SK-N-SH (cell line): ENCODE results near the gene BCL2L11. TPM values are rescaled to one million over a fixed set of nuclear protein-coding genes. Genes with fewer than 3 reads are reported as not detected.

Experiments
- CTCF ChIA-PET: fragments of 300-600, 350-600 bp; formaldehyde crosslinking; extraction: SDS; loops from one replicate; lab custom pipeline; 2021; lab: Yijun Ruan, JAX
- POLR2A ChIA-PET: fragments of 350-600 bp; sonication (Branson Sonifier 250); formaldehyde crosslinking; extraction: SDS; loops from one replicate; lab custom pipeline; 2020; ENCODE audit warnings: antibody characterized with exemption, inconsistent platforms; lab: Yijun Ruan, JAX
- DNase-seq: peaks from one replicate; pipeline ENCODE4 v3.0.0; 2012
- H2AFZ ChIP-seq: fragments of 200-600 bp; sonication (generic); 2 replicates; pipeline ENCODE4 v1.8.1; 2016; ENCODE audit warnings: antibody characterized with exemption, mild to moderate bottlenecking, low read depth
- H3F3A ChIP-seq: fragments of 200-600 bp; sonication (generic); replicated peaks from 2 replicates; pipeline ENCODE3; 2016; ENCODE audit warnings: antibody characterized with exemption, mild to moderate bottlenecking; ENCODE audit not compliant: insufficient read depth
- H3K27ac ChIP-seq, 2 experiments: fragments of 200-500 bp in 1 of 2; fragments of 200-600 bp in 1 of 2; sonication (Bioruptor generic) in 1 of 2; sonication (generic), shearing (Covaris generic) in 1 of 2; 2 replicates each; pipeline versions ENCODE4 v1.5.1 to v1.6.1; 2014 to 2016; ENCODE audit warnings: low read depth in 2 of 2, inconsistent platforms in 1 of 2, low read length in 1 of 2, mild to moderate bottlenecking in 1 of 2, mixed read lengths in 1 of 2
- H3K27me3 ChIP-seq: fragments of 200-600 bp; sonication (generic), shearing (Covaris generic); 2 replicates; pipeline ENCODE4 v1.6.1; 2016; ENCODE audit warnings: mixed run types; ENCODE audit not compliant: insufficient read depth
- H3K36me3 ChIP-seq, 2 experiments: fragments of 200-500 bp in 1 of 2; fragments of 200-600 bp in 1 of 2; sonication (Bioruptor generic) in 1 of 2; sonication (generic) in 1 of 2; replicated peaks in 1 of 2; 2 replicates each; pipeline versions ENCODE3 to v1.5.1; 2014 to 2016; ENCODE audit warnings: low read length in 1 of 2, mild to moderate bottlenecking in 1 of 2; ENCODE audit not compliant: insufficient read depth in 2 of 2, control insufficient read depth in 1 of 2
- H3K4me1 ChIP-seq, 2 experiments: fragments of 200-500 bp in 1 of 2; fragments of 200-600 bp in 1 of 2; sonication (Bioruptor generic) in 1 of 2; sonication (generic), shearing (Covaris generic) in 1 of 2; 2 replicates each; pipeline versions ENCODE4 v1.5.1 to v1.6.1; 2014 to 2016; ENCODE audit warnings: low read depth in 1 of 2, low read length in 1 of 2, mixed run types in 1 of 2; ENCODE audit not compliant: insufficient read depth in 2 of 2, control insufficient read depth in 1 of 2
- H3K4me2 ChIP-seq: fragments of 200-600 bp; sonication (generic), shearing (Covaris generic); 2 replicates; pipeline ENCODE4 v1.6.1; 2017; ENCODE audit warnings: mixed run types
- H3K4me3 ChIP-seq, 2 experiments: fragments of 200-500 bp in 1 of 2; fragments of 200-600 bp in 1 of 2; sonication (Bioruptor generic) in 1 of 2; sonication (generic), shearing (Covaris generic) in 1 of 2; 2 replicates each; pipeline versions ENCODE4 v1.5.1 to v1.8.1; 2014 to 2016; ENCODE audit warnings: low read depth in 2 of 2, inconsistent platforms in 1 of 2, low read length in 1 of 2, mild to moderate bottlenecking in 1 of 2, mixed read lengths in 1 of 2, moderate library complexity in 1 of 2
- H3K79me2 ChIP-seq: fragments of 200-600 bp; sonication (generic); 2 replicates; pipeline ENCODE4 v1.8.1; 2017; ENCODE audit warnings: mild to moderate bottlenecking; ENCODE audit not compliant: insufficient read depth
- H3K9ac ChIP-seq: fragments of 200-600 bp; sonication (generic); 2 replicates; pipeline ENCODE4 v1.6.1; 2017; ENCODE audit warnings: mixed run types
- H3K9me2 ChIP-seq: fragments of 200-600 bp; sonication (generic); 2 replicates; pipeline ENCODE4 v1.6.1; 2017; ENCODE audit warnings: mixed run types
- H3K9me3 ChIP-seq: fragments of 200-600 bp; sonication (generic); 2 replicates; pipeline ENCODE4 v1.6.1; 2017; ENCODE audit warnings: mixed run types, mild to moderate bottlenecking, moderate library complexity
- H4K20me1 ChIP-seq: fragments of 200-600 bp; sonication (generic); 2 replicates; pipeline ENCODE4 v1.6.1; 2017; ENCODE audit warnings: mild to moderate bottlenecking, mixed run types; ENCODE audit not compliant: insufficient read depth
- CHD2 ChIP-seq: fragments of 150-350 bp; IDR thresholded peaks from 2 replicates; pipeline ENCODE4 v1.6.1; 2018; ENCODE audit warnings: low read length; ENCODE audit not compliant: partially characterized antibody
- MXI1 ChIP-seq: IDR thresholded peaks from 2 replicates; pipeline ENCODE4 v1.6.1; 2012; ENCODE audit warnings: mild to moderate bottlenecking, low read depth, low read length, improper control_type of control experiment
- NFIC ChIP-seq: IDR thresholded peaks from 2 replicates; pipeline ENCODE4 v1.4.0; 2012; ENCODE audit warnings: borderline replicate concordance
- NRF1 ChIP-seq: IDR thresholded peaks from 2 replicates; pipeline ENCODE4 v1.6.1; 2012; ENCODE audit warnings: low read depth, mild to moderate bottlenecking, low read length
- RAD21 ChIP-seq: IDR thresholded peaks from 2 replicates; pipeline ENCODE4 v1.6.1; 2012; ENCODE audit warnings: mild to moderate bottlenecking, low read length
- RXRA ChIP-seq: IDR thresholded peaks from 2 replicates; pipeline ENCODE4 v1.4.0; 2012; ENCODE audit warnings: low read depth, mild to moderate bottlenecking, borderline replicate concordance
- SMC3 ChIP-seq: IDR thresholded peaks from 2 replicates; pipeline ENCODE4 v1.6.1; 2012; ENCODE audit warnings: low read depth, low read length, improper control_type of control experiment
- TAF1 ChIP-seq: IDR thresholded peaks from 2 replicates; pipeline ENCODE4 v1.6.1; 2012; ENCODE audit warnings: low read depth, mild to moderate bottlenecking, low read length, moderate library complexity, borderline replicate concordance
- TEAD4 ChIP-seq: IDR thresholded peaks from 2 replicates; pipeline ENCODE4 v1.4.0; 2012; ENCODE audit warnings: mild to moderate bottlenecking, borderline replicate concordance; ENCODE audit not compliant: insufficient read depth
- YY1 ChIP-seq: IDR thresholded peaks from 2 replicates; pipeline ENCODE4 v1.4.0; 2012; ENCODE audit warnings: low read depth, mild to moderate bottlenecking
- WGBS: methylation state at CpG from one replicate; pipeline ENCODE4 v1.1.6; 2017; ENCODE audit warnings: low lambda C conversion rate; 5-methylcytosine and 5-hydroxymethylcytosine counted together
- polyA plus RNA-seq, 3 experiments: library from polyadenylated mRNA; depleted of rRNA; stranded (reverse); fragments of >200 nt; gene quantifications; 2 replicates each; pipeline ENCODE4 v1.2.3, GENCODE V29; 2012
- TF ChIP-seq, protein P1 (sequence below): IDR thresholded peaks from 2 replicates; pipeline ENCODE4 v1.6.1; 2012; ENCODE audit warnings: mild to moderate bottlenecking, low read depth, low read length, moderate library complexity
- TF ChIP-seq, protein P2 (sequence below): IDR thresholded peaks from 2 replicates; pipeline ENCODE4; 2012
- TF ChIP-seq, protein P3 (sequence below): IDR thresholded peaks from 2 replicates; pipeline ENCODE4 v1.4.0; 2012; ENCODE audit warnings: low read depth
- TF ChIP-seq, protein P4 (sequence below): fragments of 150-350 bp; IDR thresholded peaks from 2 replicates; pipeline ENCODE4 v1.6.1; 2017; ENCODE audit warnings: antibody characterized with exemption, low read length, low read depth, borderline replicate concordance
- TF ChIP-seq, protein P5 (sequence below): IDR thresholded peaks from 2 replicates; pipeline ENCODE4 v1.4.0; 2012; ENCODE audit warnings: low read depth, borderline replicate concordance
- TF ChIP-seq, protein P6 (sequence below): fragments of 200-600 bp; sonication (generic); IDR thresholded peaks from 2 replicates; pipeline ENCODE4 v1.6.1; 2017; ENCODE audit warnings: antibody characterized with exemption, mild to moderate bottlenecking, moderate library complexity

The BCL2L11 gene
- polyA plus RNA-seq, 1 of the 3 experiments (the other 2 are of a cell fraction), result 3.3 TPM

DNA sequence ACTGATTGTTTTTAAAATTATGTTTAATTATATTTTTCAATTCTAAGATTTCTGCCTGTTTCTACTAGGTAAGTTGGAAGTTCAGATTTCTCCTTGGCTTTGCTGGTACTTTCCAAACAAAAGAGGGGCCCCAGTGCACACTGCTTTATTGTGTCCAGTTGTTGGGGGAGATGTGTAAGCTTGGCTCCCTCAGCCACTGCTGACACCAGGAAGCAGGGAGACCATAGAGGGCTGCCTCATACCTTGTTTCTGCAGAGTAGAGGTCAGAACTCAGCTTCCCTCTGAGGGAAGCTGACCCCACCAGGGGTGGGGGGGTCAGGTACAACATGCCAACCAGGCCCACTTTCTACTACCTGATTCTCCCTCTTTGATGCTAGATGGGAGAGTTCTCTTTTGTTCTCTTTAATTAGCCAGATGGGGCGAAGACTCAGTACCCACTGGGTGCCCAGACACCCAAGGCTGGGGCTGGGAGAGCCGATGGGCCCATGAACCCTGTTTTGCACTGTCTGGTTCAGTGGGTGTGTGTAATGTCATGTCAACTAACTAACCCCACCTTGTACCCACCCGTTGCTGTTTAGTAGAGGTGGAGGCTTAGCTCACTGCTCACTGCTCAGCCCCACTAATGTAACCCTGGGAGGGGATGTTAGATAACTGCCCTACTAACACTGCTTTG, 14.7 kb downstream of the BCL2L11 start:
- H4K20me1 ChIP-seq, result no peaks in the 10 kb centered on the region; the same call in 1 of the 2 replicates
- no peak for DNase-seq
- TF ChIP-seq, protein P1, sequence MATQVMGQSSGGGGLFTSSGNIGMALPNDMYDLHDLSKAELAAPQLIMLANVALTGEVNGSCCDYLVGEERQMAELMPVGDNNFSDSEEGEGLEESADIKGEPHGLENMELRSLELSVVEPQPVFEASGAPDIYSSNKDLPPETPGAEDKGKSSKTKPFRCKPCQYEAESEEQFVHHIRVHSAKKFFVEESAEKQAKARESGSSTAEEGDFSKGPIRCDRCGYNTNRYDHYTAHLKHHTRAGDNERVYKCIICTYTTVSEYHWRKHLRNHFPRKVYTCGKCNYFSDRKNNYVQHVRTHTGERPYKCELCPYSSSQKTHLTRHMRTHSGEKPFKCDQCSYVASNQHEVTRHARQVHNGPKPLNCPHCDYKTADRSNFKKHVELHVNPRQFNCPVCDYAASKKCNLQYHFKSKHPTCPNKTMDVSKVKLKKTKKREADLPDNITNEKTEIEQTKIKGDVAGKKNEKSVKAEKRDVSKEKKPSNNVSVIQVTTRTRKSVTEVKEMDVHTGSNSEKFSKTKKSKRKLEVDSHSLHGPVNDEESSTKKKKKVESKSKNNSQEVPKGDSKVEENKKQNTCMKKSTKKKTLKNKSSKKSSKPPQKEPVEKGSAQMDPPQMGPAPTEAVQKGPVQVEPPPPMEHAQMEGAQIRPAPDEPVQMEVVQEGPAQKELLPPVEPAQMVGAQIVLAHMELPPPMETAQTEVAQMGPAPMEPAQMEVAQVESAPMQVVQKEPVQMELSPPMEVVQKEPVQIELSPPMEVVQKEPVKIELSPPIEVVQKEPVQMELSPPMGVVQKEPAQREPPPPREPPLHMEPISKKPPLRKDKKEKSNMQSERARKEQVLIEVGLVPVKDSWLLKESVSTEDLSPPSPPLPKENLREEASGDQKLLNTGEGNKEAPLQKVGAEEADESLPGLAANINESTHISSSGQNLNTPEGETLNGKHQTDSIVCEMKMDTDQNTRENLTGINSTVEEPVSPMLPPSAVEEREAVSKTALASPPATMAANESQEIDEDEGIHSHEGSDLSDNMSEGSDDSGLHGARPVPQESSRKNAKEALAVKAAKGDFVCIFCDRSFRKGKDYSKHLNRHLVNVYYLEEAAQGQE, result no peak
- TF ChIP-seq RAD21, result no peak
- no peak for TF ChIP-seq MXI1
- no peak for TF ChIP-seq CHD2
- TF ChIP-seq, protein P2, sequence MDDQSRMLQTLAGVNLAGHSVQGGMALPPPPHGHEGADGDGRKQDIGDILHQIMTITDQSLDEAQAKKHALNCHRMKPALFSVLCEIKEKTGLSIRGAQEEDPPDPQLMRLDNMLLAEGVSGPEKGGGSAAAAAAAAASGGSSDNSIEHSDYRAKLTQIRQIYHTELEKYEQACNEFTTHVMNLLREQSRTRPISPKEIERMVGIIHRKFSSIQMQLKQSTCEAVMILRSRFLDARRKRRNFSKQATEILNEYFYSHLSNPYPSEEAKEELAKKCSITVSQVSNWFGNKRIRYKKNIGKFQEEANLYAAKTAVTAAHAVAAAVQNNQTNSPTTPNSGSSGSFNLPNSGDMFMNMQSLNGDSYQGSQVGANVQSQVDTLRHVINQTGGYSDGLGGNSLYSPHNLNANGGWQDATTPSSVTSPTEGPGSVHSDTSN, result no peak
- no peak for TF ChIP-seq NFIC
- TF ChIP-seq, protein P3, sequence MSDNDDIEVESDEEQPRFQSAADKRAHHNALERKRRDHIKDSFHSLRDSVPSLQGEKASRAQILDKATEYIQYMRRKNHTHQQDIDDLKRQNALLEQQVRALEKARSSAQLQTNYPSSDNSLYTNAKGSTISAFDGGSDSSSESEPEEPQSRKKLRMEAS, result no peak
- TF ChIP-seq TEAD4, result no peak
- TF ChIP-seq, protein P4, sequence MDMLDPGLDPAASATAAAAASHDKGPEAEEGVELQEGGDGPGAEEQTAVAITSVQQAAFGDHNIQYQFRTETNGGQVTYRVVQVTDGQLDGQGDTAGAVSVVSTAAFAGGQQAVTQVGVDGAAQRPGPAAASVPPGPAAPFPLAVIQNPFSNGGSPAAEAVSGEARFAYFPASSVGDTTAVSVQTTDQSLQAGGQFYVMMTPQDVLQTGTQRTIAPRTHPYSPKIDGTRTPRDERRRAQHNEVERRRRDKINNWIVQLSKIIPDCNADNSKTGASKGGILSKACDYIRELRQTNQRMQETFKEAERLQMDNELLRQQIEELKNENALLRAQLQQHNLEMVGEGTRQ, result no peak
- TF ChIP-seq NRF1, result no peak
- no peak for TF ChIP-seq RXRA
- TF ChIP-seq, protein P5, sequence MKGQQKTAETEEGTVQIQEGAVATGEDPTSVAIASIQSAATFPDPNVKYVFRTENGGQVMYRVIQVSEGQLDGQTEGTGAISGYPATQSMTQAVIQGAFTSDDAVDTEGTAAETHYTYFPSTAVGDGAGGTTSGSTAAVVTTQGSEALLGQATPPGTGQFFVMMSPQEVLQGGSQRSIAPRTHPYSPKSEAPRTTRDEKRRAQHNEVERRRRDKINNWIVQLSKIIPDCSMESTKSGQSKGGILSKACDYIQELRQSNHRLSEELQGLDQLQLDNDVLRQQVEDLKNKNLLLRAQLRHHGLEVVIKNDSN, result no peak
- TF ChIP-seq YY1, result no peak
- TF ChIP-seq SMC3, result no peak
- TF ChIP-seq, protein P6, sequence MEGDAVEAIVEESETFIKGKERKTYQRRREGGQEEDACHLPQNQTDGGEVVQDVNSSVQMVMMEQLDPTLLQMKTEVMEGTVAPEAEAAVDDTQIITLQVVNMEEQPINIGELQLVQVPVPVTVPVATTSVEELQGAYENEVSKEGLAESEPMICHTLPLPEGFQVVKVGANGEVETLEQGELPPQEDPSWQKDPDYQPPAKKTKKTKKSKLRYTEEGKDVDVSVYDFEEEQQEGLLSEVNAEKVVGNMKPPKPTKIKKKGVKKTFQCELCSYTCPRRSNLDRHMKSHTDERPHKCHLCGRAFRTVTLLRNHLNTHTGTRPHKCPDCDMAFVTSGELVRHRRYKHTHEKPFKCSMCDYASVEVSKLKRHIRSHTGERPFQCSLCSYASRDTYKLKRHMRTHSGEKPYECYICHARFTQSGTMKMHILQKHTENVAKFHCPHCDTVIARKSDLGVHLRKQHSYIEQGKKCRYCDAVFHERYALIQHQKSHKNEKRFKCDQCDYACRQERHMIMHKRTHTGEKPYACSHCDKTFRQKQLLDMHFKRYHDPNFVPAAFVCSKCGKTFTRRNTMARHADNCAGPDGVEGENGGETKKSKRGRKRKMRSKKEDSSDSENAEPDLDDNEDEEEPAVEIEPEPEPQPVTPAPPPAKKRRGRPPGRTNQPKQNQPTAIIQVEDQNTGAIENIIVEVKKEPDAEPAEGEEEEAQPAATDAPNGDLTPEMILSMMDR, result no peak
- TF ChIP-seq TAF1, result no peak
- TF ChIP-seq, all 33 proteins: peak for 0
- Histone ChIP-seq H3F3A (no peaks in the 10 kb centered on the region), H3K4me3 (no peak overlapping the region), H3K27ac (no peak overlapping the region; a peak in 1 of 4 replicates), H3K9me3 (no peaks in the 10 kb centered on the region), H3K9ac (no peak overlapping the region), H3K36me3 (peaks cover 5 to 49% of the 10 kb centered on the region in 2 experiments), H3K4me1 (peaks cover 0 to 14% of the 10 kb centered on the region in 2 experiments; a peak in 1 of 4 replicates), H2AFZ (no peak overlapping the region), H3K79me2 (0 out of 2 replicates have a peak, but pooled peaks cover 4% of the 10 kb centered on the region), H3K9me2 (no peaks in the 10 kb centered on the region), H3K4me2 (no peak overlapping the region), H3K27me3 (no peaks in the 10 kb centered on the region)
- 100% methylated on average over 2 of the region's 3 CpGs for WGBS
- CTCF ChIA-PET, result interaction anchor here (1.7 to 3.5 kb wide), 2 partner anchors 10 to 15 kb away, joined by 4 to 31 read pairs; partner anchors contain the start of gene BCL2L11
- POLR2A ChIA-PET, result no interaction called here
